GM21576 (cell line): ENCODE measurements around the gene PTGES.
"Not testable (repeated sequence)": the region's sequence is repeated elsewhere in the genome, so short reads cannot be mapped to it uniquely, and the experiment has no call there.

Experiments used
- ATAC-seq: cut with Tn5 transposase; IDR thresholded peaks from one replicate; pipeline ENCODE4 v1.9.1; 2021; ENCODE audit warnings: mild to moderate bottlenecking, moderate library complexity; ENCODE audit not compliant: unreplicated experiment

Gene PTGES

DNA sequence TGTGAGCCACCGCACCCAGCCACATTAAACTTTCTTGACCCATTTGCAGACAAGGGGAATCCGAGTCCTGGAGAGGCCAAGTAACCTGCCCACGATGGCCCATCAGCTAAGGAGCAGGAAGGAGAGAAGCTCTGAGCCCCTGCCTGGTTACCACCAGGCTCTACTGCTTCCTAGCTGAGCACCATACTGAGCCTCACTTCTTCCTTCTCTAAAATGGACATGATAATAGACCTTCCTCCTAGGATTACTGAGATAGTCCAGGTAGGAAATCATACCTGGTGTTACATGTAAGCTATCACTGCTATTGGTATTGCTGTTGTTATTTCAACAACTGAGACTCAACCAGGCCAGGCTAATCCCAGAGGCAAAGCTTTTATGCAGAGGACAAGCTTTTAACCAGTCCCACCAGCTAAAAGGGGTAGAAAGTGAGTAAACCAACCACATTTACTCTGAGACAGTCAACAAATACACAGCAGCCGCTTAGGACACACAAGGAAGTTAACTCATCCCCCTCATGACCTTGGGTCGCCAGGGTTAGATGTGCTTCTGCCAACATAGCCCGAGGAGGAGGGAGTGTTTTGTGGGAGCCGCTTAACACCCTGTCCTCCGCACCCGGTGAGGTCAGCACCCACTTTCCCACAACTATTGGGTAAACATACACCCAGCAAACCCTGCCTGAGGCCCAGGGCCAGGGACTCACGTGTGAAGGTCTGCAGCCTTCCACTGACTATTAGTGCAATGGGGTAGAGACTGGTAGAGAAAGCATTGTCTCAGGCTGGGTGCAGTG lies 20.6 kb upstream of the PTGES start:
- no peak for ATAC-seq

DNA sequence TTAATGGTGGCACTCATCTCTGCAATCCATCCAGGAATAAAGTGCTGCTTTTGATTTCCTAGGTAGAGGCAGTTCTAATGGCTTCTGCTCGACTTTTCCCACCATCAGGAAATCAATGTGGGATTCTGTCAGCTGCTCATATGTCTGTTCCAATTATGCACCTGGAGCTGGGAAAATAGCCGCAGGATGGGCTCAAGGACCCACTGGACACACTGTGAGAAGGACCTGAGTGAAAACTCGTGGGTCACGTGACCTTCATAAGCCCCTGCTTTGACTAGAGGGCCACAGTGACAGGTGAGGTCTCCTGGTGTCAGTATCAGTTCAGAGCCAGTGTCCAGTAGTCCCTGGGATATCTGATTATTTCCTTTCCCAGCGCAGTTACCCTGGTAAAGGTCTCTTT lies 17.9 kb upstream of the PTGES start:
- no peak for ATAC-seq

DNA sequence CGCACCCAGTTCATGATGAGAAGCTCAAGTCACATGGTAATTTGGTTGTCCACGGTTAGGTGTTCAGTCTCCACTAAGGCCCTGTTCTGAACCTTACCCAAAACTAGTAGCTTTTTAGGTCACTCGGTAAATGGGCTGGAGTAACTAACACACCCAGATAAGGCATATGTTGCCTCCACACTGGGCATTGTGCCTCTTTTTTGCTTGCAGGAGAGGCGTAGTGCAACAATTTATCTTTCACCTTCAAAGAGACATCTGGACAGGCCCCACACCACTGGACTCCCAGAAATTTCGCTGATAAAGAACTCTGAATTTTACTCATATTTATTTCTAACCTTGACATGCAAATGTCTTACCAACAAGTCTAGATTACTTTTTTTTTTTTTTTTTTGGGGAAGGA lies 16.8 kb upstream of the PTGES start:
- no peak for ATAC-seq

DNA sequence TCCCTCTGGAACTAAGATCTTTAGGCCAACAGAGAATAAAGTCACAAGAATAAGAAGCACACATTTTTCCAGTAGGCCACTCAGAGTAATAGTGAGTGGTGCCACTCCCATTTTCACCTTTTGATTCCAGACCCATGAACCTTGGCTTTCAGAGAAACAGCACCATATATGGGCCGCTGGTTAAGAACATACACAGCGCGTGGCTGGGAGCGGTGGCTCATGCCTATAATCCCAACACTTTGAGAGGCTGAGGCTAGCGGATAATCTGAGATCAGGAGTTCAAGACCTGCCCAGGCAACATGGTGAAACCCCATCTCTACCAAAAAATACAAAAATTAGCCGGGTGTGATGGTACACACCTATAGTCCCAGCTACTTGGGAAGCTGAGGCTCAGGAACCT lies 15.6 kb upstream of the PTGES start:
- ATAC-seq, result no peak

DNA sequence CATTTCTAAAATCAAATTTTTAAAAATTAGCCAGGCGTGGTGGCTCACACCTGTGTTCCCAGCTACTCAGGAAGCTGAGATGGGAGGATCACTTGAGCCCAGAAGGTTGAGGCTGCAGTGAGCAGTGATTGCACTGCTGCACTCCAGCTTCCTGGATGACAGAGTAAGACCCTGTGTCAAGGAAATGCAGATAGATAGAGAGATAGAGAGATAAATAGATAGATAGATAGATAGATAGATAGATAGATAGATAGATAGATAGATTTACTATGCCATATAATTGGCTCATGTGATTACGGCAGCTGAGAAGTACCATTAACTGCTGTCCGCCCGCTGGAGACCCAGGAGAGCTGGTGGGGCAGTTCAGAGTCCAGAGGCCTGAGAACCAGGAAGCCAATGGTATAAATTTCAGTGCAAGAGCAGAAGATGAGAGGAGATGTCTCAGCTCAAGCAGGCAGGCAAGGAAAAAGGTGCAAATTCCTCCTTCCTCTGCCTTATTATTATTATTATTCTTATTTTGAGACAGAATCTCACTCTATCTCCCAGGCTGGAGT lies 13.0 kb upstream of the PTGES start:
- ATAC-seq, result no peak

DNA sequence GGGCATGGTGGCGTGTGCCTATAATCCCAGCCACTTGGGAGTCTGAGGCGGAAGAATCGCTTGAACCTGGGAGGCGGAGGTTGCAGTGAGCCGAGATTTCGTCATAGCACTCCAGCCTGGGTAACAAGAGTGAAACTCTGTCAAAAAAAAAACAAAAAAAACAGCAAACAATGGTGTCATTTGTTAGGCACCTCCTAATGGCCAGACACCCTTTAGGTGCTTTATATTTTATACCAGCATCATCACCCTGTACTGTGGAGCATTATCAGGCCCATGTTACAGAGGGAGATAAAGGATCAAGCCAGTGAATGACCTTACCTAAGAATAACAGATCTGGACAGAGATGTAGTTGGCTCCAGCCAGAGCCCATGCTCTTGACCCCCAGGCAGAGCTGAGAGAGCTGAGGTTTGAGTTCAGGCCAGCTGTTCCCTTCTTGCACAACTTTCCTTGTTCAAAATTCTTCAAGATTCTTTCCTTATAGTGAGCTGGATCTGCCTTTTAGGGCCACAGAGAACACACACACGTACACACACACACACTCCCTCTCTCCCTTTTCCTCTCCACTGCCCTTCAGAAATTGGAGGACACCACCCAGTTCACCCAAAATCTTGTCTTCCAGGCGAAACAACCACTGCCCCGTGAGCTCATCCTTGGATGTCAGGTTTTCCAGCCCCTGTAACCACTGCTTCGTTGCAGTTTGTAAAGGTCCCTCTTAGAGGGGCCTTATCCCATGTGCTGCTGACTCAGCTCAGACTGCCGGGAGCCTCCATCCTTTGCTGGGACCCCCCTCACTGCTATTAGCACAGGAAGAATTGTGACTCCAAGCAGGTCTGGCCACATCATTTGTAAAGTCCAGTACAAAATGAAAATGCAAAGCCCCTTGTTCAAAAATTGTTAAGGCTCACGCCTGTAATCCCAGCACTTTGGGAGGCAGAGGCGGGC lies 10.4 kb upstream of the PTGES start:
- no peak for ATAC-seq

DNA sequence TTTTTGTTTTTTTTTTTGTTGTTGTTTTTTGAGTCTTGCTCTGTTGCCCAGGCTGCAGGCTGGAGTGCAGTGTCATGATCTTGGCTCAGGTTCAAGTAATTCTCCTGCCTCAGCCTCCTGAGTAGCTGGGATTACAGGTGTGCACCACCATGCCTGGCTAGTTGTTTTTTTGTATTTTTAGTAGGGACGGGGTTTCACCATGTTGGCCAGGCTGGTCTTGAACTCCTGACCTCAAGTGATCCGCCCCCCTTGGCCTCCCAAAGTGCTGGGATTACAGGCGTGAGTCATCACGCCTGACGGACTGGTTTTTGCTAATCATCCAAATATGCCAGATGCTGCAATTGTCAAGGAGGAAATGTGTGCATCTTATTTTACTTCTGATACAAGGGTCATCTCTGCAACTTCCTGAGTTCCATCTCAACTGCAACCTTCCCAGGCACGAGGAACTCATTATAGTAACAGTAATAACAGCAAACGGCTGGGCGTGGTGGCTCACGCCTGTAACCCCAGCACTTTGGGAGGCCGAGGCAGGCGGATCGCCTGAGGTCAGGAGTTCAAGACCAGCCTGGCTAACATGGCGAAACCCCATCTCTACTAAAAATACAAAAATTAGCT lies 9.6 kb upstream of the PTGES start:
- not testable (repeated sequence) for ATAC-seq

DNA sequence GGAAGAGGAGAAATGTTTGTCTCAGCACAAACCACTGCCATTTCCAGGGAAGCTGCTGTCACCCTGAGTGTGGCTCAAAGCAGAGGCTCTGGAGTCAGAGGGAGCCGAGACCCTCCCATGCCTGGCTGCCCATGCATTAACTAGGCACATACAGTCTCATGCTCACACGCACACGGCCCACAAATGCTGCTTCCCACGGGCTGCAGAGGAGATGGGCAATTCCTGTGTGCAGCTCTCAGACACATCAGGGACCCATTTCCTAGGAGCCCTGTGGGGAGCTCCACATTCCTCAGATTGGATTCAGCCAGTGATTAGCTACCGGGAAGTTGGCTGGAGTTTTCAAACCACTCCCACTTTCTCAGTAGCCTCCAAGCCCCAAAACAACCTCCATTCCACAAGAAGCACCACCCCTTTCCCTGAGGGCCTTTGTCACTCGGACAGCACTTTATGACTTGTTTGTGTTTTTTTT lies 9.1 kb upstream of the PTGES start:
- no peak for ATAC-seq

DNA sequence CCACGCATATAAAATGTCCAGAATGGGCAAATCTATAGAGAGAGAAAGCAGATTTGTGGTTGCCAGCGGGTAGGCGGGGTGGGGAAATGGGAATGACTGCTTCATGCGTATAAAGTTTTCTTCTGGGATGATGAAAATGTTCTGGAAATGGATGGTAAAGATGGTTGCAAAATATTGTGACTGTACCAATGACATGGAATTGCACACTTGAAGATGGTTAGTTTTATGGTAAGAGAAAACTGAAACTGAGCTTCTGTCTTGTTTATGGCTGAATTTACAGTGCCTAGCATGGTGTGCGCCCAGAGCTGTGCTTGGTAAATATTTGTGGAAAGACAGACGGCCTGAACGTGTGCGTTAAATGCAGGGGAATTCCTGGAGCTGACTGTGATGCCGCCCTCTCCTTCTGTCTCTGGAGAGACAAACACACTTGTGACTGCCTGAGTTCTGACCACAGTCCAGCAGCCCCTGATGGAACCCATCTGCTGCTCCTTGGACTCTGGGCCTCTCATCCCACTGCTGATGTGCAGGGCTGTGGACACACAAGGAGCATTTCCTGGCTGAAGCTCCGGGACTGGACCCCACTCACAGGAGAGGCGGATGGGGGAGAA lies 8.6 kb upstream of the PTGES start:
- ATAC-seq, result no peak

DNA sequence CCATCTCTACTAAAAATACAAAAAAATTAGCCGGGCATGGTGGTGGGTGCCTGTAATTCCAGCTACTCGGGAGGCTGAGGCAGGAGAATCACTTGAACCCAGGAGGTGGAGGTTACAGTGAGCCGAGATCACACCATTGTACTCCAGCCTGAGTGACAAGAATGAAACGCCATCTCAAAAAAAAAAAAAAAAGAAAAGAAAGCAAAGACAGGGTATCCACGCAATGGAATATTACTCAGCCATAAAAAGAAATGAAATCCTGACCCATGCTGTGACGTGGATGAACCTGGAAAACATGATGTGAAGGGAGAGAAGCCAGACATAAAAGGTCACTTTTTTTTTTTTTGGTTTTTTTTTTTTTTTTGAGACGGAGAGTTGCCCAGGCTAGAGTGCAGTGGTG lies 7.9 kb upstream of the PTGES start:
- ATAC-seq, result not testable (repeated sequence)

DNA sequence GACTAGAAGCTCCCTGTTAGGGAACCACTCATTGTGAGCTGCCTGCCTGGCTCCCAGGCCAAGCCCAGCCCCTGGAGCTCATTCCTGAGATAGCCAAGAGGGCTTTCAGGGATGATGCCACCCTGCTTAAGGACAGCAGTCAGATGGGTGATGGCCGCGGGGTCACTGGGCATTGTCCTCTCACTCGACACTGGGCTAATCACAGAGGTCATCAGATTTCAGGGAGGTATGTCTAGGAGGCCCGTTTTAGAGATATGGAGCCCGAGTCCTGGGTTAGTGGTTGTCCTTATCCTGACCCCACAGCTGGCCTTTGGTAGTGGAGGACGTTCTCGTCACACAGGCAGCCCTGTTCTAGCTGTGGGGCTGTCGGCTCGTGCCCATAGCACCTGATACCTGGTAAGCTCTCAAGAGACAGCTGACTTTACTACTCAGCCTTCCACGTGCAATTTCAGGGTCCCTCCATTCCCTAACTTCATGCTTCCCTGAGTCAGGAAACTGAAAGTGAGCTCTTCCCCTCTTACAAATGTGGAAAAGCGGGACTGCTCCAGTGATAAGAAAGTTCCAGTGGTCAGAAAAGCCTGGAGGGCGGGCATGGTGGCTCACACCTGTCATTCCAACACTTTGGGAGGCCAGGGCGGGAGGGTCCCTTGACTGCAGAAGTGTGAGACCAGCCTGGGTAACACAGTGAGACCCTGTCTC lies 7.1 kb upstream of the PTGES start:
- ATAC-seq, result no peak

DNA sequence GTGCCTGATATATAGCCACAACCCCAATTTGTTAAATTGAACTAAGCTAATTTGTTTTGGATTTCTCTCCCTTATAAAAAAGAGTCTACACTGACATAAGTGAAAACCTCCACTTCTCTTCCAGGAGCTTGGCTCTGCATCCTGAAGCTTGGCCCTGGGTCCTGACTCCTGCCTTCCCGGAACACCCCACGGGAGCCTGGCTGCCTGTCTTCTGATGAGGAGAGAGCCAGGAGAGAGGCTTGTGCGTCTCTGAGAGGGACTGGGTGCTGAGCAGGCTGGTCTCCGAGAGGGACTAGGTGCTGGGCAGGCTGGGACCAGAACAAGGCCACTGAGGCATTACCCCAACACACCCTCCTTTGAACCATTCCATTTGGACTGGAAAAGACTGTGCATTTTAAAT lies 6.5 kb upstream of the PTGES start:
- no peak for ATAC-seq

DNA sequence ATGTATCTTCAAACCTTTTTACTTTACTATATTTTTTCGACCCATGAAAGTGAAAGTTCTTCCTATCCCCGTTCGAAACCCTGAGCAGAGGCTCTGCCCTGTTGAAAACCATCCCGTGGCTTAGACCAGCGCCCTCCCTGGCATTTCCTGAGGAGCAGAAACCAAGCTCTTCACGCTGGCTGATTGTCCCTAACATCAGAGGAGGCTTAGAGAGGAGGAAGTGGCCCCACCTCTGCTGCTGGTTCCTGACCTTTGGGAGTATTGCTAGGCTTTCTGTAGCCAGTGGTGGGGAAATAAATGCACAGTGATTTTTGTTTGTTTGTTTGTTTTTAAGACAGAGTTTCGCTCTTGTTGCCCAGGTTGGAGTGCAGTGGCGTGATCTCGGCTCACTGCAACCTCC lies 4.2 kb upstream of the PTGES start:
- no peak for ATAC-seq

DNA sequence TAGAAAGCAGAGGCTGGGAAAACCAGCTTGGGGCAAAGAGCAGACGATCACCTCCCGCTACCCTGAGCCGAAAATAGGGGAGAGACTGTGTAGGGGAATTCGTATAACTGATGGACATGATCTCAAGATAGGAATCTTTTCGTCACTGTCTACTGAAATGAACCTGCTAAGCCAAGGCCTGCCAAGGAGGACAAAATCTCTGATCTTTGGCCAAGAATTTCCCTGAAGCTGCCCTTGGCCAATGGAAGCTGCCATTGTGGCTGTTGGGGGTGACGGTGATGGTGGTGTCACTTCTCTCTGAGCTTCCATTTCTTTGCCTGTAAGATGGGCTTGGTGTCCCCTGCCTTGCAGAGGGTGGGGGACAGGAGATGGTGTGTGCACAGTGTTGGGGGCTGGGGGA lies 3.3 kb upstream of the PTGES start:
- no peak for ATAC-seq

DNA sequence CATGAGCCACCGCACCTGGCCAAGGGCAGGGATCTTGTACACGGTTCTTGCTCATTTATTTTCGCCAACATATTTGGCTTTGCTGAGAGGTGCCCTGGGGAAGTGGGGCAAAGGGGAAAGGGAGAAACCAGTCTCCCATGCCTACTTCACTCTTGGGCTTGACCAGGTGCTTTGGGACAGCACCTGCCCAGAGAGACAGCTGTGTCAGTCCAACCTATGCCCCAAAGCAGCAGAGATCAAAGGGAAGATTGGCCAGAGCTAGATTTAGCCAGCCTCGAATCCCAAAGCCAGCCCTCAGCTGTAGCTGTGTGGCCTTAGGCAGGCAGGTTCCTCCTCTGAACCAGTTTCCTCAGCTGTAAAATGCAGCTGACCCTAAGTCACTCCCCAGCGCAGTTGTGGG lies 2.3 kb upstream of the PTGES start:
- no peak for ATAC-seq

DNA sequence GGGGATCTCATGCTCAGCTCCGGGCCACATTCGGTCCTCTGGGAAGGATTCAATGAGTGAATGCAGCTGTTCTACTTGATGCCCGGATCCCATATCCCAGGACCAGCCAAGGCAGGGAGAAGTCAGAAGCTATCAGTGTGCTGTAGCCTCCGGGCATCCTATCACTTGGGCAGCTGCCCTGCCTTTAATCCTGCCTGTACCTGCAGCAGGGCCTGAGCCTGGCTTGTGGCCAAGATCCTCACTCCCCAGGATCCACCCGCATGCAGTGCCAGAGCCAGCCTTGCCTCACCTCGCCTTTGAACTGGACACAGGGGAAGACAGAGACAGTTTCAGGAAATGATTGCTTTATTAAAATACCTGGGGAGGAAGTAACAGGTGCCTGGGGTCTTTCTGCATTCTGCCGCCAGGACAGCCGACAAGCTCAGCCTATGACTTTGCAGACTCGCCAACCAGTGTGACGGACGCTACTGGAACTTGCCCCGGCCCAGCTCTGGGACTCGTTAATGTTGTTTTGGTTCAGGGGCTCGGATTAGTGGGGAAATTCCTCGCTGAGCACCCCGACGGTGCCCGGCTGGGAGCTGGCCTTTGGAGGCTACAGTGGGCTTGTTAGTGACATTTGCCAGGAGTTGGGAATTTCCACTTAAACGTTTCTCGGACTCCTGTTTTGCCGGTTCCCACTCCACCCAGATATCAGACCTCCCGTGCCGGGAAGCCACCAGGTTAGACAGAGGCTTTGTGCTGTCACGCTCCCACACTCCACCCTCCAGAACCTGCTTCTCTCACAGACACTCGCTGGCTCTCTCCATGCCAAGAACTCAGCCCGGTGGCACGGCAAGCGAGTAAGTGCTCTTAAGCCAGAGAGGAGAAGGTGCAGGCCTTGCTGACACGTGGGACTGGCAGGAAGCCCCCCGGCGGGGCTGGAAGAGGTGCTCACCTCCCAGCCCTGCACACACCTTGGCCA lies 721 bp downstream of the PTGES start:
- ATAC-seq, result no peak

DNA sequence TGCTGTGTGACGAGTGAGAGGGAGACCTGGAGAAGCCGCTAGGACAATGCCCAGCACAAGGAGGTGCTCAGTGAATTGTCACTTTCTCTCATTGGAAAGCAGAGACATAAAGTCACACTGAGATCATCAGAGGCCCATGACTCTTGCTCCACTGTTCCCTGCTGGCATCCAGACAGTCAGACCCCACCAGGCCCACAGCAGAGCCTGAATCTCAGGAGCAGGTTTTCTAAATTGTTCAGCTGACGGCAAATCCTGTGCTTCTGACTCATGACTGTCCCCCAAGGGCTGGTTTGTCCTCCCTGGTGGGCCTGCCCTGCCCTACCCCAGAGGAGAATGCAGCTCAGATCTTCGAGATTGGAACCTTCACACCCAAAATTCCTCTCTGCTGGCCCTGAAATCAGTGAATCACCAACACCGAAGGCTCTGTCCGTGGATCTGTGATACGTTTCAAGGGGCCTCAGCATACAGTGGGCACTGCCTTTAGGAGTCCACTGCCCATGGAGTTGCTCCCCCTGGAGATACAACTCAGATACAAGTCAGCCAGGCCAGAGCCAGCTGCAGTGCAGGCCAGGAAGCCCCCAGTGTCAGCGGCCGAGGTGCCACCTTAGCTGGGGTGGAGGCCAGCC lies 2.7 kb downstream of the PTGES start:
- no peak for ATAC-seq

DNA sequence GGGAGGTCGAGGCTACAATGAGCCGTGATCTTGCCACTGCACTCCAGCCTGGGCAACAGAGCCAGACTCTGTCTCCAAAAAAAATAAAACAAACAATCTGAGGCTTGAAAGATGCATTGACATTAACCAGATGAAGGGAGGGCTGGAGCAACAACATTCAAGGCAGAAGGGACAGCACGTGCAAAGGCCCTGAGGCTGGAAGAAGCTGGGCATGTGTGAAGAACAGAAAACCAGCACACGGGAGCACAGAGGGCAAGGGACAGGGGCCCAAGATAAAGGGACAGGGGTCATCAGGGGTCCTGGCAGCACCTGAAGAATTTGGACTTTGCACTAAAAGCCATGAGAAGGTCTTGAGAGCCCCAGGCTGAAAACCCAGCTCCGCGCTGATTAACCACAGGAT lies 3.3 kb downstream of the PTGES start:
- no peak for ATAC-seq

DNA sequence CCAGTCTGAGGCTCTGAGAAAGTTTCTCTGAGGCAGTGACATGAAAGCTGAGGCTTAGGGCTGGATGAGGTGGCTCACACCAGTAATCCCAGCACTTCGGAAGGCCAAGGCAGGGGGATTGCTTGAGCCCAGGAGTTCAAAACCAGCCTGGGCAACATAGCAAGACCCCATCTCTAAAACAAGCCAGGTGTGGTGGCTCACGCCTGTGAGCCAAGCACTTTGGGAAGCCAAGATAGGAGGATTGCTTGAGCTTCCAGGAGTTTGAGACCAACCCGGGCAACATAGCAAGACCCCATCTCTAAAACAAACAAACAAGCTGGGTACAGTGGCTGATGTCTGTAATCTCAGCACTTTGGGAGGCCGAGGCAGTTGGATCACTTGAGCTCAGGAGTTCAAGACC lies 3.8 kb downstream of the PTGES start:
- not testable (repeated sequence) for ATAC-seq
